Eye (tissue), 1 donor: ENCODE data around the gene TNFRSF19.

Experiments
- DNase-seq: peaks from one replicate; pipeline ENCODE4 v3.0.0-alpha.2; 2015

Gene TNFRSF19

DNA sequence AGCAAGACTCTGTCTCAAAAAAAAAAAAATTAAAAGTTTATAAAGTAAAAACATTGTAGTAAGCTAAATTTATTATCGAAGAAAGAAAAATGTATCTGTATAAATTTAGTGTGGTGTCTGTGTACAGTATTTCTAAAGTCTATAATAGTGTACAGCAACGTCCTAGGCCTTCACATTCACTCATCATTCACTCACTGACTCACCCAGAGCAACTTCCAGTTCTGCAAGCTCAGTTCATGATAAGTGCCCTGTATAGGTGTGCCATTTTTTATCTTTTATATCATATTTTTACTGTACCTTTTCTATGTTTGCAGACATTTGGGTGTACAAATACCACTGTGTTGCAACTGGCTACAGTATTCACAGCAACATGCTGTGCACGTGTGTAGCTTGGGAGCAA, 118.1 kb downstream of the TNFRSF19 start:
- no peak for DNase-seq

DNA sequence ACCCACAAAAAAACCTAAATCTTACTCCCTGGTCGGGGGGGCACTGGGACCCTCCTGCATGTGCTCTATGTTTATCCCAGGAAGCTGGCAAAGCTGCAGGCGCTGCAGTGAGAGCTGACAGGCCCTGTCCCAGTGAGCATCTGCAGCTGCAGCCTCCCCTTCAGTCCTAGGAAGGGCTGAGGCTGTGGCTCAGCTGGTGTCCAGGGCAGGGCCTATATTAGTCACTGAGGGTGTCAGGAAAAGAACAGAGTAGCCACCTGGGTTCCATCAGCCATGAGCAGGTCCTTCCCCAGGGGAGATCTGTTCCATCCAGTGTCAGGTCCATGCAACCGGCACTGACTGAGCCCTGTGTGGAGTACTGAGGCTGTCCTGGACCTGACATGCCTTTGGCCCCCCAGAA, 120.5 kb downstream of the TNFRSF19 start:
- DNase-seq: peak; percentile 30

DNA sequence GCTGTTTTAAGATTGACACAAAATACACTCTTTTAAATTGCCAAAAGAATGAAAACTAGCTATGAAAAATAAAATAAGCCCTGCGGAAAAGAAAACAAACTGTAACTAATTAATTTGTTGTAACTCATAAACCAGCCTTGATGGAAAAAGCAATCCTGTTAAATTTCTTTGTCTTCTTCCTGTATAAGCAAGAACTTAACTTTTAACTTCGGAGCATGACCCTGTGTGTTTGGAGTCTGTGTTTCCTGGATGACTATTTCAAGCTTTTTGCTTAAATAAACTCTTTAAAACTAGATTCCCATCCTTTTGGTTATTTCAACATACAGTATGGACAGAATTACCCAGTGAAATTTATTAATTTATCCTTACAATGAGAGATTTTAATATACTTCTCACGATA, 122.6 kb downstream of the TNFRSF19 start:
- no peak for DNase-seq

DNA sequence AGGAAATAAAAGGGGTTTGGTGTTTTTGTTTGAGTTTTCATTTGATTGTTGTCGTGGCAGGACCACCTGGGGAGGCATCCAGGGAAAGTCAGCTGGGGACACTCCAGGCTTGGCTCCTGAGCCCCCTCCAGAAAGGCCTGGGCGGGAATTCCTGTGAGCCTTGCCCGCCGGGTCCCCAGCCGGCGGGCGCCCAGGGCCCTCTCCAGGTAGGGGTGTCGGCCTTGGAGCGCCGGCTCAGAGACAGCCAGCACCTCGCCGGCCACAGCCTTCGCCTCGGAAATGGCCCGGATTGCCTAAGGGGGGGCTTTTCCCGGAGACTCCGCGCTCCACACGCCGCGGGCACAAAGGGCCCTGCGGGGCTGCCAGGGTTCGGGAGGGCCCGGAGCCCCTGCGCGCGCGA, 125.0 kb downstream of the TNFRSF19 start:
- no peak for DNase-seq

DNA sequence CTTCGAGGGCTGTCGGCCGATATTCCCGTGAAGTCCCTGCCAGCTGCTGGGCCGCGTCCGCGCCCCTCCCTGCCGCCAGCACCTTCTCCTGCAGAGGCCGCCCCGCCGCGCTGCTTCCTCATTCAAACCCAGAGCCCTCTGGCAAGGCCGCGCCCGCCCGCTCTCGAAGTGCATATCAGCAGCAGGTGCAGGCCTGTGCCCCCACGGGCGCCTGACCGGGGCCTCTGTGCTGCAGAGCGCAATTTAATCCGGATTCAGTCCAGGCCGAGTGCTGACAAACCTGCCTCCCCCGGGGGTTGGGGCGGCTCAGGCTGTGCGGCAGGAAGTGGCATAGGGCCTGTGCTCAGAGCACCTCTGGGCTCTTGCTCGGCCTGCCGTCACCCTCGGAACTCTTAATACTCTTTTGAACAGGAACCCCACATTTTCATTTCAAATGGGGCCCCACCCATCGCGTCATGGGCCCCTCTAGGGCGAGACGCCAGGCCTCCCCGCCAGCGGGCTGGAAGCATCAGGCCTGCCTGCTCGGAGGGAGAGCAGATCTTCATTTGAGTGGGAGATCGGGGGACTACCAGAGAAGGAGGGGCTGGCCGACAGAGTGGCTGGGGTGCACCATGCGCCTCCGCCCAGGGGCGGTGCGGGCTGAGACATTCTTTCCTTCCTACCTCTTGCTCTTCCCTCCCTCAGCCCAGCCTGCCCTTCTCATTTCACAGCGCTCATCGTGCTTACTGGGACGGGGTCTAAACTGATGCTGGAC, 125.7 kb downstream of the TNFRSF19 start:
- DNase-seq: peak; percentile 77

DNA sequence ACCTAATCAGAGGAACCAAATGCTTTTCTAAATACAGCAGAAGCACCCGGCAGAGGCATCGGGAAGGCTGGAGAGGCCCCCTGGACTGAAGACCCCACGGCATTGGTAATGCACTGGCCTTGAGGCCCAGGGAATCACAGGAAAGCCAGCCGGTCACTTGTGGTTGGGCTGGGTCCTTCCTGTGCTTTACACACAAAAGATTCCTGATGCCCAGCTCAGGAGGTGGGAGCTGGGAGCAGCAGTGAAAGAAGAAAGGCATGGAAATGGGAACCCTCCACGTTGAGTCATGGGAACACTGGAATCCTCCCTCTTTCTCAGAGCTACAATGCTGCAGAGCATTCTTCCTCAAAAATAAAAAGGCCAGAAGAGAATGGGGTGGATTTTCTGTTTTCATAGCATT, 126.4 kb downstream of the TNFRSF19 start:
- no peak for DNase-seq

DNA sequence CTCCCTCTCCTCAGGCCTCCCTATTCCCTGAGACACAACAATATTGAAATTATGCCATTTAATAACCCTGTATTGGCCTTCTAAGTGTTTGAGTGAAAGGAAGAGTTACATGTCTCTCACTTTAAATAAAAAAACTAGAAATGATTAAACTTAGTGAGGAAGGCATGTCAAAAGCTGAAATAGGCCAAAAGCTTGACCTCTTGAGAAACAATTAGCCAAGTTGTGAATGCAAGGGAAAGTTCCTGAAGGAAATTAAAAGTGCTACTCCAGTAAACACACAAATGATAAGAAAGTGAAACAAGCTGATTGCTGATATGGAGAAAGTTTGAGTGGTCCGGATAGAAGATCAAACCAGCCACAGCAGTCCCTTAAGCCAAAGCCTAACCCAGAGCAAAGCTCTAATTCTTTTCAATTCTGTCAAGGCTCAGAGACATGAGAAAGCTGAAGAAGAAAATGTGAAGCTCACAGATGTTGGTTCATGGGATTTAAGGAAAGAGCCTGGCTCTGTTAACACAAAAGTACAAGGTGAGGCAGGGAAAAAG, 127.6 kb downstream of the TNFRSF19 start:
- no peak for DNase-seq

DNA sequence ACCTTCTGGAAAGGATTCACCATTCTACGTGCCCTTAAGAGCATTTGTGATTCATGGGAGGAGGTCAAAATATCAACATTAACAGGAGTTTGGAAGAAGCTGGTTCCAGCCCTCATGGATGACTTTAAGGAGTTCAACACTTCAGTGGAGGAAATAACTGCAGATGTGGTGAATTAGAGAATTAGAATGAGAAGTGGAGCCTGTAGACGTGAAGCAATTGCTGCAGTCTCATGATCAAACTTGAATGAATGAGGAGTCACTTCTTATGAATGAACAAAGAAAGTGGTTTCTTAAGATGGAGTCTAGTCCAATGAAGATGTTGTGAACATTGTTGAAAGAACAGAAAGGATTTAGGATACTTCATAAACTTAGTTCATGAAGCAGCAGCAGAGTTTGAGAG, 129.1 kb downstream of the TNFRSF19 start:
- no peak for DNase-seq

DNA sequence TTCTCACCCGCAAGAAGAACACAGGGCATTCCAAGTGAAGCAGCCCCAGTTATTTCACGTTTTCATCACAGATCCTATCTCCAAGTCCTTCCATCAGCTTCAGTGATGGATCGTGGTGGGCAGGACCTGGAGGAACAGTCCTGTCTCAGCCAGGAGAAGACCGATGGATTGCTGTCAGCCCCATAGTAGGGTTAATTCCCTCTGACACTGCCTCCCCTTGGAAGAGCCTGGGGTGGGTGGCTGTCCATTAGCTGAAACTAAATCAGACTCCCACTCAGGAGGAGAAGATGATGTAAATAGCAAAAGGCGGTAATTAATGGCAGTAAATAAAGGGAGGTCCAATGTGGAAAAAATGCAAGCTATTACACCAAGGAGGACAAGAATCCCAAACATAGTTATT, 131.0 kb downstream of the TNFRSF19 start:
- DNase-seq: no peak

DNA sequence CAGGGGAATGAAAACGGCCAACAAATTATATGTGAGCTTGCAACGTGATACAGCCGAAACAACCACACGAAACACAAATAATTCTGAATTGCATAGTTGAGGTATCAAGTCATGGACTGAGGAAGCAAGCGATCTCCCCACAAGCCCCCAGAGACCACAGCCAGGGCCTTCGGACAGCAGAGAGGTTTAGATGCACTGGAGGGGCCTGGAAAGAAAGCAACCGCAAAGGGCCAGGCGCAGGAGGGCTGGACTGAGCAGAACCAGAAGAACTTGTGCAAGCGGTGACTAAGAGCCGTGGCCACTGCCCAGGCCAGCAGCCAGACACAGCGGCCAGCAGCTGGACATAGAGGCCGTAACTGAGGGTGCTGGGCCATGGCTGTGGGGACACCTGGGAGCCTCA, 131.4 kb downstream of the TNFRSF19 start:
- peak; percentile 70 for DNase-seq

DNA sequence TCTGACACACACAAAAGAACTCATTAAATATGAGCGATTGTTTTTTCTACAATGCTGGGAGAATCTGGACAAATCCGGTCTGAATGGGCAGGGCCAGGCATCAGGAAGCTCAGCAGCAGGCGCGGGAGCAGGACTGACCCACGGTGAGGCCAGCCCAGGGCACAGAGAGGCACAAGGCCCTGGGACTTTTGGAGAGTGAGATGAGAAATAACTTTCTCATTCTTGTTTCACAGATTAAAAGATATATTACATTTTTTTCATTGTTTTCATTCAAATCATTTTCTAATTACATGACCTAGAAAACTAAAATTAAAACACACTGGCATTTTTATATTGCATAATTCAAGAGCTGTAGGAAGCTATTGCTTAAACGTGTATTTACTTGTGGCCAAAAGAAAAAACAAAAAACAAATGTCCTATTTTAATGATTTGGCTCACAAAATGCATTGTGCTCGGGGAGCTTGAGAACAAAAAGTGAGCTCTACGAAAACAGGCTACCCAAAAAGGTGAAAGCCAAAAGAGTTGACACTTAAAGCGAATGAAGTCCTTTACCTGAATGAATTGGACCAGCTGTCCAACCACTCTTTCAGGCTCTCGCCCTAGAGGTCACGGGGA, 133.1 kb downstream of the TNFRSF19 start:
- DNase-seq: no peak

DNA sequence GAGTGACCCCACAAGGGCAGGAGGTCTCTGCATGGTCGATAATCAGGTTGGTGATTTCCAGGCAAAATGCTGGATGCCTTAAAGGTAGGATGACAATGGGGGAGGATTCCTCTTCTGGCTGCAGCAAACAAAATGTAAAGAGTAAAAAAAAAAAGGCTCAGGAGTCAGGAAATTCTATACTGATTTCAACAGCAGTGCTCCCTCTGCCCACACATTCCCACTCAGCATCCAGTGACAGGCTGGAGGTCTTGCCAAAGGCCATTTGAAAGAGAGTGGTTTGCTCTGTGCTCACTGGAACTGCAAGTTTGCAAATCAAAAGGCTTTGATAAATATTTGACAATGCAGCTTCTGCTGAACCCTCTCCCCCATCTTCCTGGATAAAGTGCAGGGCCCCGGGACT, 135.4 kb downstream of the TNFRSF19 start:
- no peak for DNase-seq

DNA sequence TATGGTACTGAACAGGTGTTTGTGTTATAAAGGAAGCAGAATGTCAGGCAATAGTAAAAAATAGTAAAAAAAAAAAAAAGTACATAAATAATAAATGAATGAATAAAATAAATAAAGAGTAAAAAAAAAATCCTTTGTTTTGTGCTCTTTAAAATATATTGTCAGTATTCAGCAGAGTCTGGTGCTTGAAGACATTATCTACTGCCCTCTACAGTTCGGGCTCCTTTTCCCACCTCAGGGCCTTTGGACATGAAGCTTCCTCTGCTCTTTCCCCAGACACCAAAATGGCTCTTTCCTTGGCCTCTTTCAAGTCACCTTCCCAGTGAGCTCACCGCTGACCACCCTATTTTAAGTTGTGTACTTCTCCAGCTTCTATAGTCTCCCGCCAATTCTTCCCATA, 137.5 kb downstream of the TNFRSF19 start:
- DNase-seq: no peak

DNA sequence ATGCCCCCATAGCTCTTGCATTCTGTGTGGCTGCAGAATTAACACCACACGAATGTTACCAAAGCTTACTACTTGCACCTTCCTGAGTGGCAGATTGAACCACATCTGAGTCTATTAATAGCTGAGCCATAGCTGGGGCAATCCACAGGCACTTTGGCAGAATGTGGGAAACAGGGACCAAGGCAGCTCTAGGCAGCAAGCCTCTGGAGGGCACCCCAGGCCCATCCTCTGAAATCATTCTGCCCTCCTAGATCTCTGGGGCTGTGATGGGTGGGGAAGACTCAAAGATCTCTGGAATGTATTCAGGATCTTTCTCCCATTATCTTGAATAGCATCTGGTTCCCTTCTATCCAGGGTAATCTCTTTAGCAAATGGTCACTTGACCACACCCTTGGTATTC, 139.3 kb downstream of the TNFRSF19 start:
- no peak for DNase-seq

DNA sequence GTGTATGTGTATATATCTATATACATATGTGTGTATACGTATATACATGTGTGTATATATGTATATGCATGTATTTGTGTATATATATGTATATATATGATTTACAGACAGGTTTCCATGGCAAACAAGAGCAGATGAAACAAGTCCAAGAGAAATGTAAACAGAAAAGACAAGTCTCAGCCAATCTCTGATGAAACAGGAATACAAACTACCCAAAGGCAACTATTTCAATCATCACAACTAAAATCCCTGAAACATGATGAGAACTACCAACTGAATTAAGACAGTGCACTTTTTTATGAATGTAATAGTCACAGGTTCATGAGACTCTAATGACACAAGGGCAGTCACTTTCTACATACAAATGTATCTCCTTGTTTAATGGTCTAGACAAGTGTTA, 140.2 kb downstream of the TNFRSF19 start:
- no peak for DNase-seq

DNA sequence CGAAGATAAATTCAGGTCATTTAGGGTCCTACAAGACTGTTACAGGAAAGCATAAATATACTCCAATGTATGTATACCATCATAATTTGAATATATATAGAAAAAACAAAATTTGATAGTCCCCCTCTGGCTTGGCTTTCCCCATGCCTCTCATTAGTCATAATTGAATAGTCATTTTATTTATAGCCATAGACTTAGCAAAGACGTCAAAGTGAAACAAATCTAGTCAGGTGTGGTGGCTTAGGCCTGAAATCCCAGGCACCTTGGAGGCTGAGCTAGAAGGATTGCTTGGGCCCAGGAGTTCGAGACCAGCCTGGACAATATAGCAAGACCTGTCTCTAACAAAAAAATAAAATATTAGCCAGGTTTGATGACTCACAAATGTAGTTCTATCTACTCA, 141.1 kb downstream of the TNFRSF19 start:
- no peak for DNase-seq

DNA sequence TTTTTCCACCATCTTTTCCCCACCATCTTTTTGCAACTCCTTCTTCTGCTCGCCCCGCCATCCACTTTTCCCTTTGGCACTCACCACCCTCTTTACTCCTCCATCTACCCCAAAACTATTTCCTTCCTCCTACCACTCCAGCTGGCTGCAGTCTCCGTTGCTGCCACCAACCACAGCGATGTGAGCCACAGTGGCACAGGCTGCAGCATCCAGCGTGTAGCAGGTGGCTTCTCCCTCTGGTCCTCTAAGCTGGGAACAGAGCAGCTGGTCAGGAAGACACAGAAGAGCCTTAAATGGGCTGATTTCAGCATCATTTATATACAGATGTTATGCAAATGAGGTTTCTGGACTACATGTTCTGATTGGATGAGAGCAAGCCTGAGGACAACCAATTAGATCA, 144.5 kb downstream of the TNFRSF19 start:
- DNase-seq: no peak

DNA sequence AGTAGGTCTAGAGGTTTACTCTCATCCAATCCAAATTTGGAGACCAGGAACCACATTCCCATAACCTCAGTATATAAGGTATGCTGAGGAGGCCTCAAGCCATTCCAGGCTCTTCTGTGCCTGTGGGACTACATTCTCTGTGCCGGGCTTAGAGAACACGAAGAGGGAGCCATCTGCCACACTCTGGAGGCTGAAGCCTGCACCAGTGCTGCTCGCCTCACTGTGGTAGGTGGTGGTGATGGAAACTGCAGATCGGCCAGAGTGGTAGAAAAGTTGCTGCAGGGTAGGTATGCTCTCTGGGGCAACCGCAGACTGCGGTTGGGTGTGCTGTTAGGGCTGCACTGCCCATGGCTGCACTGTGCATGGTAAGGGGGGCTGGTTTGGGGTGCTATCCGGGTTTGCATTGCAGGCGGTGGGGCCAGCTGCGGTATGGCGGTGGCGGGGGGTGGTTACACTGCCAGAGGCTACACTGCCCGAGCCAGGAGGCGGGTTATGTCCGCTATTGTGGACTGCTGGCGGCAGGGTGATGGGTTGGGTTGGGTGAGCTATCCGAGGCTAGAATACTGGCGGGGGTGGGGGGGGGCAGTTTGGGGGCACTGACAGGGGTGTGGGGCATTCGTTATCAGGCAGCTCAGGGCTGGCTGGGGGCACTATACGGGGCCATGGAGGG, 145.0 kb downstream of the TNFRSF19 start:
- DNase-seq: no peak

DNA sequence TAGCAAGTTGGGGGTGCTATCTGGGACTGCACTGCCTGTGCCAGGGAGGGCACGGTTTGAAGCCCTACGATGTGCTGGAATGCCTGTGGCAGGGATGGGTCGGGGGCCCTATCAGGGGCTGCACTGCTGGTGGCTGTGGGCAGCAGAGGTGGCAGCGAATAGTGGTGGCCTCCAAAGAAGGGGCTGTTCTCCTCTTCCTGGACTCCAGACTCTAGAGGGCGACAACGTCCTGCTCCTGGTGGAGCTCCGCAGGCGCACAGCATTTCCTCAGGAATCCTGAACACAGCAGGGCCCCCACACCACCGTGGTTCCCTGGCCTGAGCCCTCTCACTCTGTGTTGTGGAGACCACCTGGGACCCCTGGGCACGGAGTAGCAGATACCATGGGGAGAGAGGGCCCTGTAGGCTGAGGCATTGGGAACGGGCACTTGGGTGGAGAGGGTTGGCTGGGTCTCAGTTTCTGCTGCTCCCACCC, 145.6 kb downstream of the TNFRSF19 start:
- no peak for DNase-seq

DNA sequence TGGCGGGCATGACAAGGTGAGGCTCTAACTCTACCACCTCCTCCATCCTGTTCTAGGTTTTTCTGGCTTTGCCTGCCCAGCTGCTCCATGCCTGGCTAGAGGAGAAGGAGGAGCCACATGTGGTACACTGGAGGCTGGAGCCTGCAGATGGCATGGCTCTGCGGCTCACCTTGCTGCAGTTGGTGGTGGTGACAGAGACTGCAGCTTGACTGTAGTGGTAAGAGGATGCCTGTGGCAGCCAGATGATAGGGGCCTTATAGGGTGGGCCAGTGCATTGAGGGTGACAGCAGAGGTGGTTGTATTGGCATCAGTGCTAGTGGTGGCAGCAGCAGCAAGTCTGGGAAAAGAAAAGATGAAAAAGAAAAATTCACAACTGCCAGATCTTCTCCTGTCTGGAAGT, 146.2 kb downstream of the TNFRSF19 start:
- DNase-seq: no peak

DNA sequence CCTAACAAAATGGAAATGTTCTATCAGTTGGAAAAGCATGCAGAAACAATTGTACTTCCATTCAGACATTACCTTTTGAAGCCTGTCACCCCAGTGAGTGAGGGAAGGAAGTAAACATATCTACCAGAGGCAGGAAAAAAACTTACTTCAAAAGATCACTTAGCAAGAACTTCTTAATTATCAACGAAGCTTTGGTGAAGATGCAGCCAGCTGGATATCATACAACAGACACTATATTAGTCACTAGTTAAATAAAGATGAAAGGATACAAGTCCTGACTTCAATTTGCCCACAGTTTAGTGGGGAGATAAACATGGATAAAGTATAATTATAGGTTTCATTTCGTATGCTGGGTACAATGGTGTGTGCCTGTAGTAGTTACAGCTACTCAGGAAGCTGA, 148.8 kb downstream of the TNFRSF19 start:
- DNase-seq: no peak

DNA sequence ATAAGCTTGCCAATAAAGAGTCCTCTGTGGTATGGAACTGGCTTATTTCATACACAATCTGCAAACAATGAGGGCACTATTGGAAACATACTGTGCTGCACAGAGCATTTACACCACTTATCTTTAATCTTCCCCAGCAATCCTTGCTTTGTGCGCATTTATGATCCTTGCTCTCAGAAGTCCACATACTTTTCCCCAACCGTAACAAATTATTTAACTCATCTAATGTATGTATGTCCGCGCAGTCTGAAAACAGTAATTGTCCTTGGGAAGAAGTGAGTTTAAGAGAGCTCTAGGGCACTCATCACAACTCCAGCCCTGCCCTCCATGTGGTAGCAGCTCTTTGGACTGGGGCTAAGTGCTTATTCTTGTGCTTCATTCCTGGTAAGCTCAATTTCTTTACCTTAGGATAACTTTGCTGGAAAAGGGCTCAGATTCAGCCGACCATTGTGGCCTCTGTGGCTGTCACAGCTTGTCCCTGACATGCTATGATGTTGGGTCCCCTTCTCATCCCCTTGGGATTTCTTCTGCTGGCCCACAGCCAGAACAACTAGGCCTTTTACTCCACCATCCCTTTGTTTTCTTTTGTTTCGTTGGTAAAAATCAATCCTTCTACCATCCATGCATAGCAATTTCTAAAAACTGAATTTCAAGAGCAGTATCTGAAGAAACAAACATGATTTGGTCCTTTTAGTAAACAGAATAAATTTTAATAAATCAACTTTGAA, 152.7 kb downstream of the TNFRSF19 start:
- DNase-seq: peak; percentile 21

DNA sequence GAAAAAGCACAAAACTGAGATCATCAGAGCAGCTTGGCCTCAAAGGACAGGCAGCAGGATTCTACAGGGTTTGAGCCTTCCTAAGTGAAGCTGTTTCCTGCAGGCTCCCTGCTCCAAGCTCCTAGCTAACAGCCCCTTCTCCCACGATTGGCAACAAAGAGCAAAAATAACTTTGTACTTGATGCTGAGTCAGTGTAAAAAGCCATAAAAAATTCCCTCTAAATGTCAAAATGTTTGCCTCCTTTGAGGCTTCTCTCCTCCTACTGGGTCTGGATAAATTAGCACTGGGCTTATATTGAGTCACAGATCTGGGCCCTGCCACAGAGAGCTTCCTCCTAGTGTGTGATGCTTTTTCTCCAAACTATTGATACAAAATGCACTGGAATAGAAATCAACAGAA, 153.3 kb downstream of the TNFRSF19 start:
- peak; percentile 14 for DNase-seq
